ENCODE measurements around the gene TIMELESS. TPM values are rescaled to one million over a fixed set of nuclear protein-coding genes. Genes with fewer than 3 reads are reported as not detected.

Gene TIMELESS
- total and polyA plus RNA-seq, 4 donors = 5.1 to 17.6 (median 10.3) TPM

DNA sequence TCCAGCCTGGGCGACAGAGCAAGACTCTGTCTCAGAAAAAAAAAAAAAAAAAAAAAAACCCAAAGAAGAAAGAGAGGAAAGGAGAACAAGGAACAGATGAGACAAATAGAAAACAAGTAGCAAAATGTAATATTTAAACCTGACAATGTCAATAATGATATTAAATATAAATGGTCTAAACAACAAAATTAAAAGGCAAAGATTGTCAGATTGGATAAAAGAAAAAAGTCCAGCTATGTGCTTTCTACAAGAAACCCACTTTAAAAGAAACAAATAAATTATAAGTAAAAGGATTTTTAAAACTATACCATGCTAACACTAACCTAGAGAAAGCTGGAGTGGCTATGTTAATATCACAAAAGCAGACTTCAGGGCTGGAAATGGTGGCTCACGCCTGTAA is 56.9 kb downstream of the TIMELESS start:
- Histone ChIP-seq H3K36me3 (ENCODE audit: control insufficient read depth in 4 of 4, insufficient read depth in 3 of 4, low read depth in 1 of 4, low read length in 3 of 4) (no peaks in the 10 kb centered on the region), H3K4me1 (ENCODE audit: control insufficient read depth in 4 of 4, insufficient read depth in 4 of 4, low read length in 3 of 4) (no peaks in the 10 kb centered on the region), H3K27ac (ENCODE audit: low read depth in 1 of 2, low read length in 2 of 2) (no peak overlapping the region), H3K9ac (ENCODE audit: low read depth in 1 of 2, low read length in 2 of 2) (no peak overlapping the region), H3K27me3 (ENCODE audit: control insufficient read depth in 4 of 4, insufficient read depth in 4 of 4, low read length in 3 of 4) (no peaks in the 10 kb centered on the region), H3K4me3 (ENCODE audit: low read depth in 1 of 3, low read length in 3 of 3) (no peak overlapping the region), H3K9me3 (ENCODE audit: control insufficient read depth in 4 of 4, low read length in 3 of 4) (no peaks in the 10 kb centered on the region)
- WGBS = 100% methylated on average over 2 of the region's 2 CpGs
- no peak for DNase-seq (ENCODE audit: low spot score)
- no peak for TF ChIP-seq SP1 (IDR thresholded peaks at IDR 0.05)

DNA sequence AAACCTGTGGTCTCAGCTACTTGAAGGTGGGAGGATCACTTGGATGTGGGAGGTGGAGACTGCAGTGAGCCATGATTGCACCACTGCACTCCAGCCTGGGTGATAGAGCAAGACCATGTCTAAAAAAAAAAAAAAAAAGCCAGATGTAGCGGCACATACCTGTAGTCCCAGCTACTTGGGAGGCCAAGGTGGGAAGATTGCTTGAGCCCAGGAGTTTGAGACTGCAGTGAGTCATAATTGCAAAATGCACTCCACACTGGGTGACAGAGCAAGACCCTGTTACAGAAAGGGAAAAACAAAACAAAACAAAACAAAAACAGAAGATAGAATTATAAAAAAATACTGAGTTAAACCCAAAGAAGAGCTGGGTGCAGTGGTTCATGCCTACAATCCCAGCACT is 57.5 kb downstream of the TIMELESS start:
- DNase-seq (ENCODE audit: low spot score) = no peak
- WGBS = 100% methylated on average over 1 of the region's 1 CpG
- Histone ChIP-seq H3K9ac (ENCODE audit: low read depth in 1 of 2, low read length in 2 of 2) (no peak overlapping the region), H3K27me3 (ENCODE audit: control insufficient read depth in 4 of 4, insufficient read depth in 4 of 4, low read length in 3 of 4) (no peaks in the 10 kb centered on the region), H3K4me3 (ENCODE audit: low read depth in 1 of 3, low read length in 3 of 3) (no peak overlapping the region), H3K4me1 (ENCODE audit: control insufficient read depth in 4 of 4, insufficient read depth in 4 of 4, low read length in 3 of 4) (no peaks in the 10 kb centered on the region), H3K27ac (ENCODE audit: low read depth in 1 of 2, low read length in 2 of 2) (no peak overlapping the region), H3K36me3 (ENCODE audit: control insufficient read depth in 4 of 4, insufficient read depth in 3 of 4, low read depth in 1 of 4, low read length in 3 of 4) (no peaks in the 10 kb centered on the region), H3K9me3 (ENCODE audit: control insufficient read depth in 4 of 4, low read length in 3 of 4) (no peaks in the 10 kb centered on the region)
- TF ChIP-seq HNF4G (IDR thresholded peaks at IDR 0.05) (no peak), GABPA (IDR thresholded peaks at IDR 0.05 in 1 of 2, conservative IDR thresholded peaks at IDR 0.05 in 1 of 2) (no peak), YY1 (IDR thresholded peaks at IDR 0.05) (no peak), JUND (IDR thresholded peaks at IDR 0.05) (no peak), NR2F2 (IDR thresholded peaks at IDR 0.05) (no peak), HNF4A (conservative IDR thresholded peaks at IDR 0.05) (no peak), SP1 (IDR thresholded peaks at IDR 0.05) (no peak), RXRA (IDR thresholded peaks at IDR 0.05) (no peak), RAD21 (IDR thresholded peaks at IDR 0.05) (no peak), EGR1 (IDR thresholded peaks at IDR 0.05; ENCODE audit: low read depth in 2 of 2) (no peak), FOXA1 (IDR thresholded peaks at IDR 0.05) (no peak), FOXA2 (IDR thresholded peaks at IDR 0.05) (no peak), TAF1 (conservative IDR thresholded peaks at IDR 0.05) (no peak)
- TF ChIP-seq, protein P1, sequence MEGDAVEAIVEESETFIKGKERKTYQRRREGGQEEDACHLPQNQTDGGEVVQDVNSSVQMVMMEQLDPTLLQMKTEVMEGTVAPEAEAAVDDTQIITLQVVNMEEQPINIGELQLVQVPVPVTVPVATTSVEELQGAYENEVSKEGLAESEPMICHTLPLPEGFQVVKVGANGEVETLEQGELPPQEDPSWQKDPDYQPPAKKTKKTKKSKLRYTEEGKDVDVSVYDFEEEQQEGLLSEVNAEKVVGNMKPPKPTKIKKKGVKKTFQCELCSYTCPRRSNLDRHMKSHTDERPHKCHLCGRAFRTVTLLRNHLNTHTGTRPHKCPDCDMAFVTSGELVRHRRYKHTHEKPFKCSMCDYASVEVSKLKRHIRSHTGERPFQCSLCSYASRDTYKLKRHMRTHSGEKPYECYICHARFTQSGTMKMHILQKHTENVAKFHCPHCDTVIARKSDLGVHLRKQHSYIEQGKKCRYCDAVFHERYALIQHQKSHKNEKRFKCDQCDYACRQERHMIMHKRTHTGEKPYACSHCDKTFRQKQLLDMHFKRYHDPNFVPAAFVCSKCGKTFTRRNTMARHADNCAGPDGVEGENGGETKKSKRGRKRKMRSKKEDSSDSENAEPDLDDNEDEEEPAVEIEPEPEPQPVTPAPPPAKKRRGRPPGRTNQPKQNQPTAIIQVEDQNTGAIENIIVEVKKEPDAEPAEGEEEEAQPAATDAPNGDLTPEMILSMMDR (IDR thresholded peaks at IDR 0.05; ENCODE audit: low read depth, low read length, missing input control) = no peak
- TF ChIP-seq, protein P2, sequence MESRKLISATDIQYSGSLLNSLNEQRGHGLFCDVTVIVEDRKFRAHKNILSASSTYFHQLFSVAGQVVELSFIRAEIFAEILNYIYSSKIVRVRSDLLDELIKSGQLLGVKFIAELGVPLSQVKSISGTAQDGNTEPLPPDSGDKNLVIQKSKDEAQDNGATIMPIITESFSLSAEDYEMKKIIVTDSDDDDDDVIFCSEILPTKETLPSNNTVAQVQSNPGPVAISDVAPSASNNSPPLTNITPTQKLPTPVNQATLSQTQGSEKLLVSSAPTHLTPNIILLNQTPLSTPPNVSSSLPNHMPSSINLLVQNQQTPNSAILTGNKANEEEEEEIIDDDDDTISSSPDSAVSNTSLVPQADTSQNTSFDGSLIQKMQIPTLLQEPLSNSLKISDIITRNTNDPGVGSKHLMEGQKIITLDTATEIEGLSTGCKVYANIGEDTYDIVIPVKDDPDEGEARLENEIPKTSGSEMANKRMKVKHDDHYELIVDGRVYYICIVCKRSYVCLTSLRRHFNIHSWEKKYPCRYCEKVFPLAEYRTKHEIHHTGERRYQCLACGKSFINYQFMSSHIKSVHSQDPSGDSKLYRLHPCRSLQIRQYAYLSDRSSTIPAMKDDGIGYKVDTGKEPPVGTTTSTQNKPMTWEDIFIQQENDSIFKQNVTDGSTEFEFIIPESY (IDR thresholded peaks at IDR 0.05) = no peak
- TF ChIP-seq, protein P3, sequence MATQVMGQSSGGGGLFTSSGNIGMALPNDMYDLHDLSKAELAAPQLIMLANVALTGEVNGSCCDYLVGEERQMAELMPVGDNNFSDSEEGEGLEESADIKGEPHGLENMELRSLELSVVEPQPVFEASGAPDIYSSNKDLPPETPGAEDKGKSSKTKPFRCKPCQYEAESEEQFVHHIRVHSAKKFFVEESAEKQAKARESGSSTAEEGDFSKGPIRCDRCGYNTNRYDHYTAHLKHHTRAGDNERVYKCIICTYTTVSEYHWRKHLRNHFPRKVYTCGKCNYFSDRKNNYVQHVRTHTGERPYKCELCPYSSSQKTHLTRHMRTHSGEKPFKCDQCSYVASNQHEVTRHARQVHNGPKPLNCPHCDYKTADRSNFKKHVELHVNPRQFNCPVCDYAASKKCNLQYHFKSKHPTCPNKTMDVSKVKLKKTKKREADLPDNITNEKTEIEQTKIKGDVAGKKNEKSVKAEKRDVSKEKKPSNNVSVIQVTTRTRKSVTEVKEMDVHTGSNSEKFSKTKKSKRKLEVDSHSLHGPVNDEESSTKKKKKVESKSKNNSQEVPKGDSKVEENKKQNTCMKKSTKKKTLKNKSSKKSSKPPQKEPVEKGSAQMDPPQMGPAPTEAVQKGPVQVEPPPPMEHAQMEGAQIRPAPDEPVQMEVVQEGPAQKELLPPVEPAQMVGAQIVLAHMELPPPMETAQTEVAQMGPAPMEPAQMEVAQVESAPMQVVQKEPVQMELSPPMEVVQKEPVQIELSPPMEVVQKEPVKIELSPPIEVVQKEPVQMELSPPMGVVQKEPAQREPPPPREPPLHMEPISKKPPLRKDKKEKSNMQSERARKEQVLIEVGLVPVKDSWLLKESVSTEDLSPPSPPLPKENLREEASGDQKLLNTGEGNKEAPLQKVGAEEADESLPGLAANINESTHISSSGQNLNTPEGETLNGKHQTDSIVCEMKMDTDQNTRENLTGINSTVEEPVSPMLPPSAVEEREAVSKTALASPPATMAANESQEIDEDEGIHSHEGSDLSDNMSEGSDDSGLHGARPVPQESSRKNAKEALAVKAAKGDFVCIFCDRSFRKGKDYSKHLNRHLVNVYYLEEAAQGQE (IDR thresholded peaks at IDR 0.05) = no peak
- TF ChIP-seq, protein P4, sequence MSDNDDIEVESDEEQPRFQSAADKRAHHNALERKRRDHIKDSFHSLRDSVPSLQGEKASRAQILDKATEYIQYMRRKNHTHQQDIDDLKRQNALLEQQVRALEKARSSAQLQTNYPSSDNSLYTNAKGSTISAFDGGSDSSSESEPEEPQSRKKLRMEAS (IDR thresholded peaks at IDR 0.05) = no peak
- TF ChIP-seq, protein P5, sequence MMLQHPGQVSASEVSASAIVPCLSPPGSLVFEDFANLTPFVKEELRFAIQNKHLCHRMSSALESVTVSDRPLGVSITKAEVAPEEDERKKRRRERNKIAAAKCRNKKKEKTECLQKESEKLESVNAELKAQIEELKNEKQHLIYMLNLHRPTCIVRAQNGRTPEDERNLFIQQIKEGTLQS (IDR thresholded peaks at IDR 0.05) = no peak

Measured in liver (tissue), 9 donors.